B cell (primary cell): ENCODE results near the gene RPP38.

Source experiments
- CTCF ChIP-seq: fragments of 200-600 bp; IDR thresholded peaks from one replicate; pipeline ENCODE4 v1.8.0; 2022; ENCODE audit warnings: antibody characterized with exemption, mild to moderate bottlenecking
- EZH2 ChIP-seq: IDR thresholded peaks from 2 replicates; pipeline ENCODE4 v1.6.1; 2012; ENCODE audit warnings: borderline replicate concordance, low read depth, mild to moderate bottlenecking, moderate library complexity, low read length; ENCODE audit not compliant: insufficient read depth, poor library complexity, severe bottlenecking

DNA sequence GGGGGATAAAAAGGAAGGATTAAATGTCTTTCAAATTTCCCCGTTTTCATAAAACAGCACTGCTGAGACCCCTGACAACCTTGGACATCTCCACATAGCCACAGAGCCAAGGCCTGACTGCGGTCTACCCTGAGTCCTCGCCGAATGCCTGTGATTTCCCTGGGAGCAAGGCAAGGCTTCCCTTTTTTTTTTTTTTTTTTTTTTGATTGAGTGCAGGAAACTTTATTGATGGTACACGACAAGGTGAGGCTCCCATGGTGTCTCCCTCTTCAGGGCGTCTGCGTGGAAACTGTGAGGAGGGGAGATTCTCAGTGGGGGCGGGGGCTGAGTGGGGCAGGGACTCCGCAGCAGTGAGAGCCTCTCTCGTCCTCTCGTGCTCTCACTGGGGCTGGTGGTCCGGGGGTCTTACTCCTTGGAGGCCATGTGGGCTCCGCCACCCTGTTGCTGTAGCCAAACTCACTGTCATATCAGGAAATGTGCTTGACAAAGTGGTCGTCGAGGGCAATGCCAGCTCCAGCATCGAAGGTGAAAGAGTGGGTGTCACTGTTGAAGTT, 4.2 kb upstream of the RPP38 start:
- TF ChIP-seq CTCF = no peak
- no peak for TF ChIP-seq EZH2
